GM19467 (cell line): ENCODE data around the gene TMEM151A.
"Not testable (repeated sequence)": the region's sequence is repeated elsewhere in the genome, so short reads cannot be mapped to it uniquely, and the experiment has no call there.

Experiments
- ATAC-seq: cut with Tn5 transposase; IDR thresholded peaks from one replicate; pipeline ENCODE4 v1.9.1; 2021; ENCODE audit warnings: mild to moderate bottlenecking, moderate library complexity; ENCODE audit not compliant: unreplicated experiment

The TMEM151A gene

DNA sequence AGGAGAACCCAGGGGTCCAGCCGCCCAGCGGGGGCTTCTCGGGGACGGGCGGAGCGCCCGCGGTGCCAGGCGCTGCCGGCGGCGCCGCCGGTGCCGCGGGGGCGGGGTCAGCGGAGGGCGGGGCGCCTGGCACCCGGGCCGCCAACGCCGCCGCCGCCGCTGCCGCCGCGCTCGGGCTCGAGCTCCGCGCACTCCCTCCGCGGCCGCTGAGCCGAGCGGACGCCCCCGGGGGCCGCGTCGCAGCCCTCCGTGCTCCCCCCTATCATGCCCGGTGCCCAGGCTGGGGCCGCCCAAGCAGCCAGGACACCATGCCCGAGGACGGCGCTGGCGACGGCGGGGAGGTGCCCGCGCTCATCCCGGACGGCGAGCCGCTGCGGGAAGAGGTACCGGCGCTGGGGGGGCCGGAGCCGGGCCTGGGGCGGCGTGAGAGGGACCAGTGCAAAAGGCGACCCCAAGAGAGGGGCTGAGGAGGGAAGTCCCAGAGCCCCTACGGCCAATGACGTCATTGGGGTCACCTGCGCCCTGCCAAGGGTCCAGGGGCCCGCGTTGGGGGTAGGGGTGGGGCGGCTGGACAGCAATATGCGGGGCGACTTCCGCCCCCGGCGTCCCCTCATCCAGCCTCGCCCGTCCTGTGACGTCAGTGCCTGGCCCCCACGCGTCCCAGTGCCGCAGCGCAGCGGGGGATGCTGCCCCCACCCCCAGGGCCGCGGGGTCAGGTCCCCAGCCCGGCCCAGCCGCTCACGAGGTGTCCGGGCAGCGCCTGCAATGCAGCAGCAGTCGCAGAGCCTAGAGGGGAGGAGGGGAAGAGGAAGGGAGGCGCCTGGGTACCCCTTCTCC, at the start of gene TMEM151A:
TMEM151A (plus strand) TSS at position 189 of the 837 bp plus-strand sequence; CDS start at position 309, 120 bp downstream.
- ATAC-seq = no peak

DNA sequence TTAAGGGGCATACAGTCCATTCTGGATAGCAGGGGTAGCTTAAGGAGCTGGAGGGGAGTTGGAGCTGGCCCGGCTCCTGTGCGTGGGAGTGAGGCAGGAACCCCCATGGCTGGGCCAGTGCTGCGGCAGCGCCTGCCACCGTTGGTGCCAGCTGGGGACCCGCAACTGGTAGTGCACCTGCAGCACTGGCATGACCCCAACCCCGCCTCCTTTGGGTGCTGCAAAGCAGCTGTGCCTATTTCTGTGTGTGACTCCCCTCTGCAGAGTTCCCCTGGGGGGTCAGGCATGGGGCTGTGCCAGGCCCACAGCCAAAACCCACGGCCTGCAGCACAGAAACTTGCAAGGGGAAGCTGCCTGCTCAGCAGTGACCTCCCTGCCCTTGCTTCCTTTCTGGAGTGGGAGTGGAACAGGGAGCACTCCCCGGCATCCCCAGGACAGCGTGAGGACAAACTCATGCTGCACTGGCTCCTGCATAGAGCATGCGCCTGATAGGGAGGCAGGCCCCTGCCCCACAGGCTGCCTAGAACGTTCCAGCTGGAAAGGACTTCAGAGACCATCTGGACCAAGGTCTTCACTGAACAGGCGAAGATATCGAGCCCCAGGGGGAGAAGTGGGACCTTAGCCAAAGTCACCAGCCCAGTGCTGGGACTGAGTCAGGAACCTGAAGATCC, 49.5 kb upstream of the TMEM151A start:
- ATAC-seq = no peak

DNA sequence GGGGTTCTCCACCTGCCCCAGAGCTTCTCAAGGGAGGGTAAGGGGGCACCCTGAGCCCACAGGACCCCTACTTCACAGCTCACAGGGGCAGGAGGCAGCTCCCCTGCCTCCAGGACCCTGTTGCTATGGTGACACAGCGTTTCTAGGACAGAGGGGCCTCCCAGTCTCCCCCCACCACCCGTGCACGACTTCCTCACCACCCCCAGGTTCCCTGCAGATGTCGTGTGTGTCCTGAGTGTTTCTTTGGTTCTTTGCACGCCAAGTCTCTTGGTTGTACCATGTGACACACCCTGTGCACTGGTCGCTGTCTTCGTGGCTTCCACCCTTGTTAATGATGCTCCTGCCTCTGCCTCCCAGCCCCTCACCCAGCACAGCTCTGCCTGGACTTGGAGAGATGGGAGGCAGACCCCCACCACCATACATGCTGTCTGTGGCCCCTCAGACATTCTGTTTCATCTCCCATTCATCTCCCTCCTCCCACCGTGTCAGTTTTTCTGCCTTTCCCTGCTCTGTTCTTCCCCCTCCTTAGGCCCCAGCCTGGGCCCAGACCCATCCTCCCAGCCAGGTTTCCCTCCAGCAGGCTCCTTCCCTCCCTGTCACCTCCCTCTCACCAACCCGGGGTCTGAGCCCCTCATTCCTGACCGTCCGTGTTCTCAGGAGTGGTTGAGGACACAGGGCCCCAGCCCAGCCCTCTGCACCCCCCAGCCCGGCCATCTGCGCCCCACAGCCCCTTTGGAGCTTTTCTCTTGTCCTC, 47.7 kb upstream of the TMEM151A start:
- no peak for ATAC-seq

DNA sequence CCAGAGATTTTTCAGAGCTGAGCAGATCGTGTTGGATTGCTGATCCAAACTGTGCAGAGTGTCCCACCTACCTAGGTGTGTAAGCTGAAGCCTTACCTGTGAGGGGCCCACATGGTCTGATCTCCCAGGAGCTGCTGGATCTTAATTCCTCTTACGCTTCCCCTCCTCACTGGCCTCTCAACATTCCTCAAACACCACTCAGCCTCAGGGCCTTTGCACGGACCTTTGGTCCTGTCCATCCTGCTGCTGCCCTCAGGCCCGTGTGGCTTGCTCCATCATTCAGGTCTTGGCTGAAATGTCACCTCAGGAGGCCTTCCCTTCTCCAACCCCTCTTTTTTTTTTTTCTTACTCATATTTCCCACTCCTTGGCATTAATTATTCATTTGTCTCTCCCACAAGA, 44.4 kb upstream of the TMEM151A start:
- ATAC-seq = no peak

DNA sequence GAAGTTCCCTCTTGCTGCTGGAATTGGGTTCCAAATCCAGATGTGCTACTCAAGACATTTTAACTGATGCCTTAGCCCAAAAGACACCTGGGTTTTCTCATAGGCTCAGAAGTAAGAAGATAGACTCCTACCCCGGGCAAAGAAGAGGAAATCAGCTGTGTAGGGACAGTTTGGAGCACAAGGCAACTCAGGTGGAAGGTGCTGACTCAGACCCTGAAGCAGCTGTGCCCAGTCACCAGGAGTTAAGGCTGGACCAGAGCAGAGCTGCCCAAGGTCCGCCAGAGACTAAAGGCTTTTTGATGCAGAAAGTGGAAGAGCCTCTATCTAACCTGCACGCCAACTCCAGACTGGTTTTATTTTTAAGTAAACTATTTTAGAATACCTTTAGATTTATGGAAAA, 43.9 kb upstream of the TMEM151A start:
- no peak for ATAC-seq

DNA sequence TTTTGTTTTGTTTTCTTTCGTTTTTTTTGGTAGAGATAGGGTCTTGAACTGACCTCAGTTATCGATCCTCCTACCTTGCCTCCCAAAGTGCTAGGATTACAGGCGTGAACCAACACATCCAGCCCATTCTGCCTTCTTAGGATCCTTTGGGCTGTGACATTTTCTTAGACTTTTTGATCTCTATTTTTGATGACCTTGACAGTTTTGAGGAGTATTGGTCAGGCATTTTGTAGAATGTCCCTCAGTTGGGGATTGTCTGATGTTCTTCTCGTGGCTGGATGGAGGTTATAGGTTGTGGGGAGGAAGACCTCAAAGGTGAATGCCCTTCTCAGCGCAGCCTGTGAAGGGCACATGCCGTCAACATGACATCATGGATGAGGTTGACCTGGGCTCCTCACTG, 42.8 kb upstream of the TMEM151A start:
- ATAC-seq = no peak

DNA sequence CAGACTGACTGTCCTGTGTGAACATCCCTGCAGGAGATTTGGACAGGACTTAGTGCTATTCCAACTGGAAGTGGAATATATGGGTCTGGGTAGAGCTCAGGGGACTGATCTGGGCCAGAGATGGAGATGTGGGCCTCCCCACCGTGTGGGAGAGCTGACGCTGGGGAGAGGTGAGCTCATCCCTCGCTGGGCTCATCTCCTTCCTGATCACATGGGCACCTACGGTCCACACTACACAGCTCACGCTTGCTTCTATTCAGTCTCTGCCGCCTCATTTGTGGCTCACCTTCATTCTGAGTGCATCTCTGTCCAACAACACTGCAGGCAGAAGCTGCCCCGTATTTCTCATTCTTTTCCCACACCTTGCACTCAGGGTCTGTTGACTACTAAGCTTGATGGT, 39.9 kb upstream of the TMEM151A start:
- ATAC-seq = no peak

DNA sequence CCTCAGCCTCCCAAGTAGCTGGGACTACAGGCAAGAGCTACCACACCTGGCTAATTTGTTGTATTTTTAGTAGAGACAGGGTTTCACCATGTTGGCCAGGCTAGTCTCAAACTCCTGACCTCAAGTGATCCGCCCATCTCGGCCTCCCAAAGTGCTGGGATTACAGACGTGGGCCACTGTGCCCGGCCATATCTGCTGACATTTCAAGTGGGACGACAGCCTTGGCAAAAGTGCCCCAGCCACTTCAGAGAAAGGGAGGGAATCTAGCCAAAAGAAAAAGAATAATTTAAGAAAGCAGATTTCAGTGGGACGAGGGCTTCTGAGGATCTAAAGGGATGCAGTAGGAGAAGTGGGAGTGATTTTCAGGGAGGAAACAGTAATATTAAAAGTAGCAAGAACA, 38.6 kb upstream of the TMEM151A start:
- not testable (repeated sequence) for ATAC-seq

DNA sequence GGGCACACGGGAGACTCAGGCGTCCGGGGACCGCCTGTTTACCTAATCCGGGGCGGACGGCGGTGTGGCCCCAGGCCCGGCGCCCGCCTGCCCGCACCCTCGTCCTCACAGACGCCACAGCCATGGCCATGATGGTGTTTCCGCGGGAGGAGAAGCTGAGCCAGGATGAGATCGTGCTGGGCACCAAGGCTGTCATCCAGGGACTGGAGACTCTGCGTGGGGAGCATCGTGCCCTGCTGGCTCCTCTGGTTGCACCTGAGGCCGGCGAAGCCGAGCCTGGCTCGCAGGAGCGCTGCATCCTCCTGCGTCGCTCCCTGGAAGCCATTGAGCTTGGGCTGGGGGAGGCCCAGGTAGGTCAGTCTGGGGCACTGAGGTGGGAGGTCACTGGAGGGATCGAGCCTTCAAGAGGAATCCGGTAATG, 33.2 kb upstream of the TMEM151A start:
- ATAC-seq = no peak

DNA sequence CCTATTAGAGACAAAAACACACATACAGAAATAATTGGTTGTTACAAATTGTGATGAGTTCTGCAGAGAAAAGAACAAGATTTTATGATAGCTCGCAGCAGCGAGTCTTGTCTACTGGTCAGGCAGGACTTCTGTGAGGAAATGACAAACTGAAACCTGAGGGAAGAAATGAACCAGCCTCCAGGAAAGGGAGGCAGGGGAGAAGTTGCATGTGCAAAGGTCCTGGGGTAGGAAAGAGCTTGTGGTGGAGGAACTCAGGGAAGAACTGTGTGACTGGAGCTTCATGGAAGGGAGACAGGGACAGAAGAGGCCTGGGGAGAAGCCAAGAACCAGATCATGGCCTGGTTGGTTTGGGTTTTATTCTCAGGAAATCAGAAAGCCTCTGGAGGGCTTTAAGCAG, 32.5 kb upstream of the TMEM151A start:
- no peak for ATAC-seq

DNA sequence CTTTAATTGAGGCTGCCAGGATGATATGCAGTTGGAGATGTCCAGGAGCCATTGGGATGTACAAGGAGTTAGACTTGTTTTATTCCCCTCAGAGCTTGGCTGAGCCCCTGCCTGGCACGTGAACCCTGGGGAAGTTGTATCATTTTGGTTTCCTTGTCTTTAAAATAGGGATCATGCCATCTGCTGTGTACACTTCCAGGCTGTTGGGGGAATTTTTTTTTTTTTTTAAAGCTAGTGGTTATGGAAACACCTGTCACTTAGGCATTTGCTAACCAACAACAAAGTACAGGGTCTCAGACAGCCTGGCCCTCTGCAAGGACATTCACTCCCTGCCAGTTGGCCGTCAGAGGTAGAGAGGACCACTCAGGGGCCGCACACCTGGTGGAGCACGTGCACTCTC, 31.7 kb upstream of the TMEM151A start:
- ATAC-seq = no peak

DNA sequence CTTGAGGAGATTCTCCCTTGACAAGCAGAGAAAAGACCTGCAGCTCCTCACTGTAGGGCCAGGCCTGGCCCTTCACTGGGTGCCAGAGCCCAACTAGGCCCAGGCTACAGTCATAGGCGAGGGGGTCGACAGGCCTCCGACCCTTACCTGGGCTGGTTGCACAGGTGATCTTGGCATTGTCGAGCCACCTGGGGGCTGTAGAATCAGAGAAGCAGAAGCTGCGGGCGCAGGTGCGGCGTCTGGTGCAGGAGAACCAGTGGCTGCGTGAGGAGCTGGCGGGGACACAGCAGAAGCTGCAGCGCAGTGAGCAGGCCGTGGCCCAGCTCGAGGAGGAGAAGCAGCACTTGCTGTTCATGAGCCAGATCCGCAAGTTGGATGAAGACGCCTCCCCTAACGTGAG, 30.1 kb upstream of the TMEM151A start:
- ATAC-seq = no peak

DNA sequence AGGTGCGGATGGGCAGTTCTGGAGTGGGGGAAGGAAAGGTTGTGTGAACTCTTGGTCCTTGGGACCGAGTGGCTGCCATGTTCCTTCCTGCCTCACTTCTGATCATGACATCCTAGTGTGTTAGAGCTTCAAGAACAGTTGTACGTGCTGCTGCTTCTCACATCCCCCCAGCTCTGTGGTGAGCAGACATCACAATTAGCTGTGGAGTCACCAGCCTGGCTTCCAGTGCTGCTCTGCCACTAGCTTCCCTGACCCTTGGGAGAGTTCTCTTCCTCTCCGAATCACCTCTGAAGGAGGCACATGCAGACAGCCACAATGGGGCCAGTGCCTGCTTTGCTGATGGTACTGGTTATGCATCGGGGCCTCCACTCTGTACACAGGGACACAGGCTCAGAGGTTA, 29.5 kb upstream of the TMEM151A start:
- no peak for ATAC-seq

DNA sequence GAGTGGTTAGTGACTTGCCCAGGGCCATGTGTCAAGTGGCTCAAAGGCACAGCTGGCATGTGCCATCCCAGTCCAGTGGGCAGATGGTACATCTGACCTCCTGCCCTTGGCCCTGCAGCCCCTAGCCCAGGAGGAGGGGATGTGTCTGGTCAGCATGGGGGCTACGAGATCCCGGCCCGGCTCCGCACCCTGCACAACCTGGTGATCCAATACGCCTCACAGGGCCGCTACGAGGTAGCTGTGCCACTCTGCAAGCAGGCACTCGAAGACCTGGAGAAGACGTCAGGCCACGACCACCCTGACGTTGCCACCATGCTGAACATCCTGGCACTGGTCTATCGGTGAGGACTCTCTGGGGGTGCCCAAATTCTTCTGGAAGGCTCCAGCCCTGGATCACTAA, 29.0 kb upstream of the TMEM151A start:
- no peak for ATAC-seq

DNA sequence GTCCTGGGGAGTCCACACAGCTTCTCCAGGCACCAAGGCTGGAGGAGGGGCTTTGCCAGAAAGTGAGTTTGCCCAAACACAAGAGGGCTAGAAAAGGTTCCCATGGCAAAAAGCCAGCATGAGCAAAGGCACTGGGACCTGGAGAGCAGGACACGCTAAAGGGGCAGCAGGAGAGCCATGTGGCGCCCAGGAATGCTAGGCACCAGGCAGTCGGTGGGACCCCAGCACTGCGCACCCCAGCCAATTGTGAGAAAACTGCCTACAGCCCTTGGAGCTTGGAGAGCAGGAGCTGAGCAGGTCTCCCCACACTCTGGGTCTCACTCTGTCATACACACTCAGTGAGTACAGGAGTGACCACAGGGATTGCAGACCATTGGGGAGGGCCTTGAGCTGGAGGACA, 28.5 kb upstream of the TMEM151A start:
- ATAC-seq = no peak

DNA sequence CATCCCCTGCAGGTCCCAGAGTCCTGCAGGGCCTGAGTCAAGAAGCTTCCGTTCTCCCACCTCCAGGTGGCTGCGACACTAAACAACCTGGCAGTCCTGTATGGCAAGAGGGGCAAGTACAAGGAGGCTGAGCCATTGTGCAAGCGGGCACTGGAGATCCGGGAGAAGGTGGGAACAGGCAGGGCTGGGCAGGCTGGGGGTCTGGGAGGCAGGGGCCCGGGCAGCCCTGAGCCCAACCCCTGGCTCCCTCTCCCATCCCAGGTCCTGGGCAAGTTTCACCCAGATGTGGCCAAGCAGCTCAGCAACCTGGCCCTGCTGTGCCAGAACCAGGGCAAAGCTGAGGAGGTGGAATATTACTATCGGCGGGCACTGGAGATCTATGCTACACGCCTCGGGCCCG, 27.9 kb upstream of the TMEM151A start:
- ATAC-seq = no peak

DNA sequence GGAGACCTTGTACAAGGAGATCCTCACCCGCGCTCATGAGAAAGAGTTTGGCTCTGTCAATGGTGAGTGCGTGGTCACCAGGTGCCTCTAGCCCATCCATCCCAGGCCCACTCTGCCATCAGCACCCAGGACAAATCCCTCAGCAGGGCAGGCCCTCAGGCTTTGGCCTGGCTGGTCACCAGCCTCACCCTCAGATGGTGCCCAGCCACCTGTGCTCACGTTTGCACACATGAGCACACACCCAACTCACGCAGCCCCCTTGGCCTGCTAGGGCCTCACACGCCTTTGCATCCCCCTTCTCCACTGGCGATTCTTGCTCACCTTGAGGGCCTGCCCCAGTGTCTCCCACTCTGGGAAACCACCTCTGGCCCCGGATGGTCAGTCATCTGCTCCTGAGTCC, 27.3 kb upstream of the TMEM151A start:
- no peak for ATAC-seq

DNA sequence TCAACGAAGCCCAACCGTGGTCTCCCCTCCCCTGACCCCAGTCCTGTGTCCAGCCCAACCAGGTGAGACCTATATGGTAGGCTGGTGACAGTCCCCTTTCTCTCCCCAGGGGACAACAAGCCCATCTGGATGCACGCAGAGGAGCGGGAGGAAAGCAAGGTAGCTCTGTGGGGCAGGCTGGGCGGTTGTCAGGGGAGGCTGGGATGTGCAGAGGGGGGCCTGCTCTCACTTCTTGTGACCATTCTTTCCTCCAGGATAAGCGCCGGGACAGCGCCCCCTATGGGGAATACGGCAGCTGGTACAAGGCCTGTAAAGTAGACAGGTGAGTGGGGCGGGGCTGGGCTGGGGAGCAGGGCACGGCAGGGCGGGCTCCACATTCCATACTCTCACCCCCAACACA, 26.8 kb upstream of the TMEM151A start:
- ATAC-seq = no peak

DNA sequence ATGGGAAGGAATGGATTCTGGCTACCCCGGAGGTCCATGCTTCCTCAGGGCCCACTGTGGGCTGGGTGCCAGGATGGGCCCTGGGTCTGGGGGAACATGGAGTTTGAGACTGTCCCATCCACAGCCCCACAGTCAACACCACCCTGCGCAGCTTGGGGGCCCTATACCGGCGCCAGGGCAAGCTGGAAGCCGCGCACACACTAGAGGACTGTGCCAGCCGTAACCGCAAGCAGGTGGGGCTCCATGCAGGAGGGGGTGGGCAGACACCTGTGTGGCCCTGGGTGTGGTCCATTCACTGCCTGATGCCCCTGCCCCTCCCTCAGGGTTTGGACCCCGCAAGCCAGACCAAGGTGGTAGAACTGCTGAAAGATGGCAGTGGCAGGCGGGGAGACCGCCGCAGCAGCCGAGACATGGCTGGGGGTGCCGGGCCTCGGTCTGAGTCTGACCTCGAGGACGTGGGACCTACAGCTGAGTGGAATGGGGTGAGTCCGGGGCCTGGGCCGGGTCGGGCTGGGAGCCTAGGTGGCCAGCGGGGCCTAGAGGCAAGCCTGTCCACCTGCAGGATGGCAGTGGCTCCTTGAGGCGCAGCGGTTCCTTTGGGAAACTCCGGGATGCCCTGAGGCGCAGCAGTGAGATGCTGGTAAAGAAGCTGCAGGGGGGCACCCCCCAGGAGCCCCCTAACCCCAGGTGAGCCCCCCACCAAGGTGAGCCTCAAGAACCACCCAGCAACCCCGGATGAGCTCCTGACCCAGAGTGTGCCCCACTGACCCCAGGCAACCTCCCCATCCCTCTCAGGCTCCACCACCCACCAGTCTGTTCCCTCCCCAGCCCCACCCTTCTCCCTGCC, 25.9 kb upstream of the TMEM151A start:
- no peak for ATAC-seq

DNA sequence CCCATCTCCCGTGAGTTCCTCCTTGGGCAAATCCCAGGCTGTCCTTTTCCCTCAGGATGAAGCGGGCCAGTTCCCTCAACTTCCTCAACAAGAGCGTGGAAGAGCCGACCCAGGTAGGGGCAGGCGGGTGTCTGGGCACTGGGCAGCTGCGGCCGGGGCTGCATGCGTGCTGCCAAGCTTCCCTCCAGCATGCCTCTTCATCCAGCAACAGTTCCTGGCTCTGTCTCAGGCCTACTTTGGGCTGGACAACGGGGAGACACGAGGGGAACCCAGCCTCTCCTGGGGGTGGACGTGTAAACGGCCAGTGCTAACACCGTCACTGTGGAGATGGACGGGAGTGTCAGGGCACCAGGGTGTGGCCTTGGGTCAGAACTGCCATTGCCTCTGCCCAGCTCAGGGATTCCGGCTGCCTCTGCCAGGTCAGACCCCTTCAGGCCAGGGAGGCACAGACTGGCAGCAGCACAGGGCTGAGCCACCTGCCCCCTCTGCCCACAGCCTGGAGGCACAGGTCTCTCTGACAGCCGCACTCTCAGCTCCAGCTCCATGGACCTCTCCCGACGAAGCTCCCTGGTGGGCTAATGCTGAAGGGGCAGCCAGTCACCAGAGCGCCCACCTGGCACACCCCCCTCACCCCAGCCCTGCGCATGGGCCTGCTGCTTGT, 25.2 kb upstream of the TMEM151A start:
- no peak for ATAC-seq
